ENCODE results near the gene EYS.

DNA sequence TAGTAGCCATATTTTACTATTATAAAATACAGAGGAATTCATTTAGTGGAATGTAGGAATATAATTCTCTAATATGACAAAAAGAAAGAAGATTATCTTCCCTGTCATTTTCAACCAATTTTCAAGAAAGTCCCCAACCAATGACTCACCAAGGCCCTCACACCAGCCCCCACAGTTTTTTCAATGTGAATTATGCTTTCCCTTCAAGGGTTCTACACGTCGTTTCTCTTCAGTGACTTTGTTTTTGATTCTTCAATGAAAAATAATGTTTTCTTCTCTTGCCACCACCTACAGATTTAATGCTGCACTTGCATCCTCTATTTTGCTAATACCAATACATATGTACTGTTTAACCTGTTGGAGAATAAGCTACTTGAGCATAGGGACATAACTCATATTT, 1230.1 kb downstream of the EYS start:
- TF ChIP-seq NR4A1 (CRISPR knock-in tag; IDR thresholded peaks at IDR 0.05) (no peak), NR4A1 (tag; IDR thresholded peaks at IDR 0.05) (no peak), PML (IDR thresholded peaks at IDR 0.05; ENCODE audit: low read length) (no peak), ZNF3 (CRISPR knock-in tag; IDR thresholded peaks at IDR 0.05) (no peak), MYC (IDR thresholded peaks at IDR 0.05; ENCODE audit: low read depth, low read length) (no peak), MYC (CRISPR knock-in tag; IDR thresholded peaks at IDR 0.05; ENCODE audit: borderline replicate concordance, low read depth) (no peak), JUND (IDR thresholded peaks at IDR 0.05; ENCODE audit: borderline replicate concordance, low read depth, low read length) (no peak), JUND (tag; IDR thresholded peaks at IDR 0.05; ENCODE audit: borderline replicate concordance, low read depth, low read length) (no peak), ASH1L (IDR thresholded peaks at IDR 0.05; ENCODE audit: borderline replicate concordance, low read depth, partially characterized antibody) (no peak)
- TF ChIP-seq, protein P1, sequence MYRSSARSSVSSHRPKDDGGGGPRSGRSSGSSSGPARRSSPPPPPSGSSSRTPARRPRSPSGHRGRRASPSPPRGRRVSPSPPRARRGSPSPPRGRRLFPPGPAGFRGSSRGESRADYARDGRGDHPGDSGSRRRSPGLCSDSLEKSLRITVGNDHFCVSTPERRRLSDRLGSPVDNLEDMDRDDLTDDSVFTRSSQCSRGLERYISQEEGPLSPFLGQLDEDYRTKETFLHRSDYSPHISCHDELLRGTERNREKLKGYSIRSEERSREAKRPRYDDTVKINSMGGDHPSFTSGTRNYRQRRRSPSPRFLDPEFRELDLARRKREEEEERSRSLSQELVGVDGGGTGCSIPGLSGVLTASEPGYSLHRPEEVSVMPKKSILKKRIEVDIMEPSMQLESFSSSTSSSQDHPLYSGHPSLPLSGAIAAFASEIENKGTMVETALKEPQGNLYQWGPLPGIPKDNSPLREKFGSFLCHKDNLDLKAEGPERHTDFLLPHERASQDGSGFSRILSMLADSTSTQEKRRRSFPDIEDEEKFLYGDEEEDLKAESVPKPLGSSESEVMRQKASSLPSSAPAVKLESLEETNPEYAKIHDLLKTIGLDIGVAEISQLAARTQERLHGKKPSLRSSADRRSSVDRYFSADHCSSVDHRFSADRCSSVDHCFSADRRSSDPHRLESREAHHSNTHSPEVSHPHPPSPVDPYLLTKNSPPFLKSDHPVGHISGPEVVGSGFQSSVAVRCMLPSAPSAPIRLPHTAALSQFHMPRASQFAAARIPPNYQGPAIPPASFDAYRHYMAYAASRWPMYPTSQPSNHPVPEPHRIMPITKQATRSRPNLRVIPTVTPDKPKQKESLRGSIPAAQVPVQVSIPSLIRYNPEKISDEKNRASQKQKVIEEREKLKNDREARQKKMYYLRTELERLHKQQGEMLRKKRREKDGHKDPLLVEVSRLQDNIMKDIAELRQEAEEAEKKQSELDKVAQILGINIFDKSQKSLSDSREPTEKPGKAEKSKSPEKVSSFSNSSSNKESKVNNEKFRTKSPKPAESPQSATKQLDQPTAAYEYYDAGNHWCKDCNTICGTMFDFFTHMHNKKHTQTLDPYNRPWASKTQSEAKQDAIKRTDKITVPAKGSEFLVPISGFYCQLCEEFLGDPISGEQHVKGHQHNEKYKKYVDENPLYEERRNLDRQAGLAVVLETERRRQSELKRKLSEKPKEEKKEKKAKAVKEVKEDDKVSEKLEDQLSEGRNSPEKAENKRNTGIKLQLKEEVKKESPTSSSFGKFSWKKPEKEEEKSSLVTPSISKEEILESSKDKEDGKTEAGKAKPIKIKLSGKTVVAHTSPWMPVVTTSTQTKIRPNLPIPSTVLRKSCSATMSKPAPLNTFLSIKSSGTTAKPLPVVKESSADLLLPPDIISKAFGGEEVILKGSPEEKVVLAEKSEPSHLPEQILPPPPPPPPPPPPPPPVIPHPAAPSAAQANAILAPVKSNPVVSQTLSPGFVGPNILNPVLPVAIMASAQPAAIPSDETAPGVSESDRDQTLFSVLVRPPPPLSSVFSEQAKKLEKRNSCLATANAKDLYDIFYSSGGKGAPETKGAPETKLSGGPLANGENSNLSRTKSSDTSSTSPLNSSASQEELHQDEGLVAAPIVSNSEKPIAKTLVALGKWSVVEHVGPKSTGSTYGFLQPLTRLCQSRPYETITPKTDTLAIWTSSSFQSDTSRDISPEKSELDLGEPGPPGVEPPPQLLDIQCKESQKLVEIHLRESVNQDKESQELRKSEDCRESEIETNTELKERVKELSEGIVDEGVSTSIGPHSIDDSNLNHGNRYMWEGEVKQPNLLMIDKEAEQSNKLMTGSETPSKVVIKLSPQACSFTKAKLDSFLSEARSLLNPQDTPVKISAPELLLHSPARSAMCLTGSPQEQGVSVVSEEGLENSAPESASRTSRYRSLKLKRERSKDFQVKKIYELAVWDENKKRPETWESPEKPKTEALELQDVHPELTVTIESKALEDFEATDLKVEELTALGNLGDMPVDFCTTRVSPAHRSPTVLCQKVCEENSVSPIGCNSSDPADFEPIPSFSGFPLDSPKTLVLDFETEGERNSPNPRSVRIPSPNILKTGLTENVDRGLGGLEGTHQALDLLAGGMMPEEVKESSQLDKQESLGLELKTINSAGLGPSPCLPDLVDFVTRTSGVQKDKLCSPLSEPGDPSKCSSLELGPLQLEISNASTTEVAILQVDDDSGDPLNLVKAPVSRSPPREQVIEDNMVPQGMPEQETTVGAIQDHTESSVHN (IDR thresholded peaks at IDR 0.05; ENCODE audit: borderline replicate concordance in 1 of 2, low read depth in 1 of 2), result no peak
- TF ChIP-seq, protein P2, sequence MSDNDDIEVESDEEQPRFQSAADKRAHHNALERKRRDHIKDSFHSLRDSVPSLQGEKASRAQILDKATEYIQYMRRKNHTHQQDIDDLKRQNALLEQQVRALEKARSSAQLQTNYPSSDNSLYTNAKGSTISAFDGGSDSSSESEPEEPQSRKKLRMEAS (CRISPR knock-in tag; IDR thresholded peaks at IDR 0.05), result no peak
- TF ChIP-seq, protein P3, sequence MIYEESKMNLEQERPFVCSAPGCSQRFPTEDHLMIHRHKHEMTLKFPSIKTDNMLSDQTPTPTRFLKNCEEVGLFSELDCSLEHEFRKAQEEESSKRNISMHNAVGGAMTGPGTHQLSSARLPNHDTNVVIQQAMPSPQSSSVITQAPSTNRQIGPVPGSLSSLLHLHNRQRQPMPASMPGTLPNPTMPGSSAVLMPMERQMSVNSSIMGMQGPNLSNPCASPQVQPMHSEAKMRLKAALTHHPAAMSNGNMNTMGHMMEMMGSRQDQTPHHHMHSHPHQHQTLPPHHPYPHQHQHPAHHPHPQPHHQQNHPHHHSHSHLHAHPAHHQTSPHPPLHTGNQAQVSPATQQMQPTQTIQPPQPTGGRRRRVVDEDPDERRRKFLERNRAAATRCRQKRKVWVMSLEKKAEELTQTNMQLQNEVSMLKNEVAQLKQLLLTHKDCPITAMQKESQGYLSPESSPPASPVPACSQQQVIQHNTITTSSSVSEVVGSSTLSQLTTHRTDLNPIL (CRISPR knock-in tag; IDR thresholded peaks at IDR 0.05), result no peak
- TF ChIP-seq, protein P4, sequence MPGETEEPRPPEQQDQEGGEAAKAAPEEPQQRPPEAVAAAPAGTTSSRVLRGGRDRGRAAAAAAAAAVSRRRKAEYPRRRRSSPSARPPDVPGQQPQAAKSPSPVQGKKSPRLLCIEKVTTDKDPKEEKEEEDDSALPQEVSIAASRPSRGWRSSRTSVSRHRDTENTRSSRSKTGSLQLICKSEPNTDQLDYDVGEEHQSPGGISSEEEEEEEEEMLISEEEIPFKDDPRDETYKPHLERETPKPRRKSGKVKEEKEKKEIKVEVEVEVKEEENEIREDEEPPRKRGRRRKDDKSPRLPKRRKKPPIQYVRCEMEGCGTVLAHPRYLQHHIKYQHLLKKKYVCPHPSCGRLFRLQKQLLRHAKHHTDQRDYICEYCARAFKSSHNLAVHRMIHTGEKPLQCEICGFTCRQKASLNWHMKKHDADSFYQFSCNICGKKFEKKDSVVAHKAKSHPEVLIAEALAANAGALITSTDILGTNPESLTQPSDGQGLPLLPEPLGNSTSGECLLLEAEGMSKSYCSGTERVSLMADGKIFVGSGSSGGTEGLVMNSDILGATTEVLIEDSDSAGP (CRISPR knock-in tag; IDR thresholded peaks at IDR 0.05), result no peak
- TF ChIP-seq, protein P5, sequence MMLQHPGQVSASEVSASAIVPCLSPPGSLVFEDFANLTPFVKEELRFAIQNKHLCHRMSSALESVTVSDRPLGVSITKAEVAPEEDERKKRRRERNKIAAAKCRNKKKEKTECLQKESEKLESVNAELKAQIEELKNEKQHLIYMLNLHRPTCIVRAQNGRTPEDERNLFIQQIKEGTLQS (IDR thresholded peaks at IDR 0.05), result no peak
- TF ChIP-seq, protein P5 (CRISPR knock-in tag; conservative IDR thresholded peaks at IDR 0.05), result no peak
